ENCODE results near the gene RASAL2. TPM values are rescaled to one million over a fixed set of nuclear protein-coding genes. Genes with fewer than 3 reads are reported as not detected.
"Not testable (repeated sequence)": the region's sequence is repeated elsewhere in the genome, so short reads cannot be mapped to it uniquely, and the experiment has no call there.

Gene RASAL2
- total RNA-seq, 1 donor from 2014 or later: 30.2 TPM

DNA sequence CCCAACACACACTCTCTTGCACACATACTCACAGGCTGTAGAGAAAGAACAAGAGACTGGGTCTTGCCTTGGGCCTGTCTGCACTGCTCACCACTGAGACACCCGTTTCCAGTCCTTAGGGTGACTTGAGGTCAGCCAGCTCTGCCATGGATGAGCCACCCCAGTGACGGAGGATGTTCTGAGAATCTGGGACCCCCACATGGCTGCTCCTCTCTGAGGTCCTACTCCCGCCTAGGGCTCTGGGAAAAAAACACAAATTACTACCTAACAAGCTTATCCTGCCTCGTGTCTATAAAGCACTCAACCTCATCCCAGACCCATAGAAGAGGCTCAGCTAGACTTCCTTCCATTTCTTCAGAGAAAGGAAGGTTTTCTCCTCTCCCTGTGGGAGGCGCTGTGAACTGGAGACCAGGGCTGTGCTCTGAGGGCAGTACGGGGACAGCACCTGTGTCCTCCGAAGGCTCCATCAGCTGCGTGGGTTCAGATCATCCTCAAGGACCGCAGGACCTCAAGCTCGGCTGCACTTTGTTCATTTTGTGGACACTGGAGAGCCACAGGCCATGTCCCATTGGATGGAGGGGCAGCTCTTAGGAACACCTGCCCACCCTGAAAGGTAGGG is 407.1 kb downstream of the RASAL2 start:
- DNase-seq (ENCODE audit: missing footprints) (no peak), ATAC-seq (no peak)
- intact Hi-C loops (cut with DNase I): loop anchor here (2.0 kb wide), 1 partner anchor 190 kb away; no protein-coding TSS in a partner anchor

DNA sequence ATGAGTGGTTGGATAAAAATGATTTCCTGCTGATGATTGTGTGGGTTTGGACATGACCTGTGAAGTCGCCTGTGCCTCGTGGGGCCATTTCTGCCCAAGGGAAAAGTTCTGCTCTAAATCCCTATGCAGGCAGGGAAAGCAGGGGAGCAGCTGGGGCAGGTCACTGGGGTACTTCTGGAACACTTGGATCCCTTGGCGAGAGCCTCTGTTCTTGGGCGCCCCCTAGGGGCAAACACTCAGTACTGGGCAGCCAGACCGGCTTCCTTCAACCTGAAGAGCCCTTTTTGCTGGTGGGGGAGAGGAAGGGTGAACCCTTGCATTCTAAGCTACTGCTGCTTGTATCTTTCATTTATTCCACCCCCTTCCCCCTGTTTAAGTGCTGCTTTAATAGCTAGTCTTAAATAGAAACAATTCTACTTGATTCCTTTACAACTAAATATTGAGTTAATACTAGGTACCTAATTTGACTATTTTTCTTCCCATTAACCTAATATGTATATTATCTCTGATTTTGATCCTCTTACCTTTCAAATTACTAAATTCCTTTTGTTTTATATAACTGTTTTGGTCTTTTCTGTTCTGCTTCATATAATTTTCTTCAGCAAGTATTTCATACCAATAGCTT is 407.9 kb downstream of the RASAL2 start:
- intact Hi-C loops (cut with DNase I): loop anchor here (2.0 kb wide), 1 partner anchor 191 kb away; no protein-coding TSS in a partner anchor
- ATAC-seq: peak; percentile 75
- peak; percentile 78 for DNase-seq (ENCODE audit: missing footprints)

DNA sequence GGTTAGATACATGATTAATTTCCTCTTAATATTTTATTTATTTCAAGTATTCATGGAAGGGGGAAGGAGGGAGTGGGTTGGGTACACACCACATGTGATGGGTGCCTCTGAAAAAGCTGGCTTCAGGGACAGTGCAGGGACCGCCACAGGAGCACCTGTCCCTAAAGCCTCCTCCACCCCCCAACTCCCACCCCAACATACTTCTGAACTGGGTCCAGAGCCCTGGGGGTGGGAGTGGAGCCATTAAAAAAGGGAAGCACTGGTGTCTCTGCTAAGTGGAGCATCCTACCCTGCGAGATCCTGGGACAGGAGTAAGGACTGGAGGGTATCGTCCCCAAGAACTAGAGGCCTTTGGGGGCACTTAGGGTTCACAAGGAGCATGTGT is 408.4 kb downstream of the RASAL2 start:
- ATAC-seq (no peak), DNase-seq (ENCODE audit: missing footprints) (no peak)
- intact Hi-C loops (cut with DNase I): no loop called here

DNA sequence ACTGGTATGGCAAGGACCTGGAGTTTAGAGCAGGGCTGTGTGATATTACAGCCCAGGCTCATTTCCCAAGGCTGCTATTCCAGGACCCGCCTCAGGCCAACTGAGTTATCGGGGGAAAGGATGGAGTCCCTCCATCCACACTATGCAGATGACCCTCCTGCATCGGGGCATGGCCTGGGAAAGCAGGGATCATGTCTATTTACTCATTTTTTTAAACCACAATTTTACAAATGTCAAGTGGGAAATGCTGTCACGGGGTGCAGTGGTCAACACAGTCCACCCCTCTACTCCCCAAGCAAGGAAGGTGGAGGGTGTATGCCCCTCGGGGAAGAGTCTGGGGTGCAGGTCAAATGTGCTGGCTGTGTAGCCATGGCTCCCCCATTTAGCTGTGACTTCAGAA is 409.0 kb downstream of the RASAL2 start:
- ATAC-seq: no peak
- intact Hi-C loops (cut with DNase I): no loop called here
- DNase-seq (ENCODE audit: missing footprints): no peak

DNA sequence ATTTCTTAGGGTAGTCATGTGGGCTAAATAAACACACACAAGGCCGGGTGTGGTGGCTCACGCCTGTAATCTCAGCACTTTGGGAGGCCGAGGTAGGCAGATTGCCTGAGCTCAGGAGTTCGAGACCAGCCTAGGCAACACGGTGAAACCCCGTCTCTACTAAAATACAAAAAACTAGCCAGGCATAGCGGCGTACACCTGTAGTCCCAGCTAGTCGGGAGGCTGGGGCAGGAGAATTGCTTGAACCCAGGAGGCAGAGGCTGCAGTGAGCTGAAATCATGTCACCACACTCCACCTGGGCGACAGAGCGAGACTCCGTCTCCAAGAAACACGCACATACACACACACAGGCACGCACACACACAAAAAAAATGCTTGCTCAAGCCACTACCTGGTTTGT is 409.4 kb downstream of the RASAL2 start:
- intact Hi-C loops (cut with DNase I); ATAC-seq; DNase-seq (ENCODE audit: missing footprints): not testable (repeated sequence)

DNA sequence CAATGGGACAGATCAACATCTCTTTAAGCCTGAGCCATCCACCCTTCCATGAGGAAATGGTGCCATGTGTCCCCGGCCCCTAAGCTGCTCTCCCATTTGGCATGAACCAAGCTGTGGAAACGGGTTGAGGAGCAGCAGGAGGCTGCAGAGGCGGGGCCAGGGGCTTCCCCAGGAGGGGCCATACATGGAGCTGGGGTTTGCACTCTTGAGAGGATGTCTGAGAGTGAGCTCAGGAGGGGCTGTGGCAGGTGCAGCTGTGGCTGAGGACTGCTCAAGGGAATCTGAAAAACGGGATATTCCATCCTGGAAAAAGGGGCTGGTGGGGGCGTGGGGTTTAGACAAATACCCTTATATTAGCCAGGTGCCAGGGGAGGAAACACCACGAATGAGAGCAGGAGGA is 409.9 kb downstream of the RASAL2 start:
- ATAC-seq: no peak
- DNase-seq (ENCODE audit: missing footprints): no peak
- intact Hi-C loops (cut with DNase I): no loop called here

DNA sequence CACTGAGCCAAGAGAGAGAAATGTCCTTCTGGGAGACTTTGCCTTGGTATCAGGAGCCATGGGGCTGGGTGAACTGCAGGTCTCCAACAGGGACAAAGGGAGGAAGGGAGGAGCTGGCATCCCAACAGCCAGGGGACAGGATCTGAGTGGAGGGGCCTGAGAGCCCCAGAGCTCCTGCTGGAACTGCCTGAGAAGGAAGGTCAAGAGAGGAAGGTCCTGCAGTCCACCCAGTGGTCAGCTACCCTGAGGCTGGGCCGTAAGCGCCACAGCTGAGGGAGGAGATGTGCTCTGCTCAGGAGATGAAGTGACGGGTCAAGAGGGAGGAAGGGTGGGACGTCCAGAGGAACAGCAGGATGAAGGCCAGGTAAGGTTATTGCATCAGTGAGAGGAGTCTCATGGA is 410.4 kb downstream of the RASAL2 start:
- ATAC-seq: no peak
- DNase-seq (ENCODE audit: missing footprints): no peak
- intact Hi-C loops (cut with DNase I): no loop called here

DNA sequence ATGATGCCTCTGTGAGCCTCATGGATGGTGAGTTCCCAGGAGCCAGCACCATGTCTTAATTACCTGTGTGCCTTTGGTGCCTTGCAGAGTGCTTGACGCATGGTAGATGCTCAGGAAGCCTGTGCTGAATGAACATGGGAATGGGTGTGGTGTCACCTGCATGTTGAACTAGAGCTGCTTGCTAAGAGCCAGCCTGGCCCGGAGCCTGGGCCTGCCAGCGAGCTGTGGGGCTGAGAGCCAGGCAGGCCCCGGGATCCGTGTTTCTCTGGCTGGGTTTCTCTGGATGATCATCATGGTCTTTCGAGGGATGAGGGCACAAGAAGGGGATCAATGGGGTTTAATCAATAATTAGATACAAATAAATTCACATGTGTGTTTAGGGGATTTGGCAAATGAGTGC is 412.3 kb downstream of the RASAL2 start:
- ATAC-seq: no peak
- intact Hi-C loops (cut with DNase I): no loop called here
- DNase-seq (ENCODE audit: missing footprints): no peak

DNA sequence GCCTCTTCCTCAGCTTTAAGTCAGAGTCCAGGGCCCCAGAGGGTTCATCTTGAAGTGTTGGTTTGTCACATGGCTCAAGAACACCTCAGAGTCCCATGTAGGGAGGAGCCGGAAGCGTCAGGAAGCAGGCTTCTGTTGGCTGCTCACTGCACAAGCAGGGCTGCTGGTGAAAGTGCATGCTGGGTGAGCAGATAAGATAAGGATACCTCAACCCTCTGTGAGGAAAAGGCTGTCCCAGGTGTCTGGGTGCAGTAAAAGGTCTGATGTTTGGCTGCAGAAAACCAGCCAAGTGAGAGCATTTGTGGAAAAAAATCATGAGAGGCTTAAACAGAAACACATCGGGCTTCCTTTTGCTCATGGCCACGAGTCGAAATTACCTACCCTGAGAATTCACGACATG is 412.8 kb downstream of the RASAL2 start:
- no peak for DNase-seq (ENCODE audit: missing footprints)
- intact Hi-C loops (cut with DNase I): no loop called here

DNA sequence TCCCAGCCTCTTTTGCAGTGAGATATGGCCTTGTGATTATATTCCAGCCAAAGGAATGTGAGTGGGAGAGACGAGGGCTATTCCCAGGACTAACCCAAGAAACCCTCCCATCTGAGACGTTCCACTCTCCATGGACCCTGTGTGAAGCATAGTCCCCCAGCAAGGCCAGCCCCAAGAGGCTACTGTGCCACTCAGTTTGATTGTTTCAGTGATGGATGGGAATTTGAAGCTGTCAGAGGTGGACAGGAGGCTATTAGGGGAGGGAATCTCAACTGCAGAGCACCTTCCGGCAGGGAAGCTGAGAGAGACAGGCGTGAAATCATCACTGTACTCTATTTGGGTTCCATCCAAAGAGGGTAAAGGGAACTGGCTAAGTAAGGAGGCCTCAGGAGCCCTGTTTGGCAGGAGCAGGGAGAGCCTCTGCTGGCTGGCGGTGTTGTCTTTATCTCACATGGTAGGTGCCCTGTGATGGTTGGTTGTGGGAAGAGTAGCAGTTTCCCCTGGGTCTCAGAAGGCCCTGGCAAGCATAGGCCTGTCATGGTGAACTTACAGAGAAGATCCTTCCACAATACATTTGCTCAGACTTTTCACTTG is 415.6 kb downstream of the RASAL2 start:
- no peak for DNase-seq (ENCODE audit: missing footprints)
- ATAC-seq: peak; percentile 66
- intact Hi-C loops (cut with DNase I): no loop called here

More for the DNA sequence above, 412.8 kb downstream of the RASAL2 start:
- ATAC-seq: no peak

DNA sequence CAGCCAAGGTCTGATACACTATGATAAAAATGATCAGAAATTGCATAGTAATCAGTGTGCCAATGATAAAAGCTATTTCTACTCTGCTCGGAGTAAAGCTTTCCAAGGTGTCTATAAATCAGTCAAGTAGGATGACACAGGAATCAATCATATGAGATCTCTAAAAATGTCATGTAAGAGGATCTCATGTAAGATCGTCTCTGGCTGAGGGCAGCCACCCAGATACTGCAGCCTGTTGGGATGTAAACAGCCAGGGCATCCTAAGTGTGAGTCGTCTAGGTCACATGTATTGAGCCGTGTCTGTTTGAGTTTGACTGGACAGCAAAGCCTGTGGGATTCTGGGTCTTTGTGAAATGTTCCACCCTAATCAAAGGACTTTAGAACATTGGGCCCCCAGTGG is 416.3 kb downstream of the RASAL2 start:
- no peak for ATAC-seq
- DNase-seq (ENCODE audit: missing footprints): no peak
- intact Hi-C loops (cut with DNase I): no loop called here

DNA sequence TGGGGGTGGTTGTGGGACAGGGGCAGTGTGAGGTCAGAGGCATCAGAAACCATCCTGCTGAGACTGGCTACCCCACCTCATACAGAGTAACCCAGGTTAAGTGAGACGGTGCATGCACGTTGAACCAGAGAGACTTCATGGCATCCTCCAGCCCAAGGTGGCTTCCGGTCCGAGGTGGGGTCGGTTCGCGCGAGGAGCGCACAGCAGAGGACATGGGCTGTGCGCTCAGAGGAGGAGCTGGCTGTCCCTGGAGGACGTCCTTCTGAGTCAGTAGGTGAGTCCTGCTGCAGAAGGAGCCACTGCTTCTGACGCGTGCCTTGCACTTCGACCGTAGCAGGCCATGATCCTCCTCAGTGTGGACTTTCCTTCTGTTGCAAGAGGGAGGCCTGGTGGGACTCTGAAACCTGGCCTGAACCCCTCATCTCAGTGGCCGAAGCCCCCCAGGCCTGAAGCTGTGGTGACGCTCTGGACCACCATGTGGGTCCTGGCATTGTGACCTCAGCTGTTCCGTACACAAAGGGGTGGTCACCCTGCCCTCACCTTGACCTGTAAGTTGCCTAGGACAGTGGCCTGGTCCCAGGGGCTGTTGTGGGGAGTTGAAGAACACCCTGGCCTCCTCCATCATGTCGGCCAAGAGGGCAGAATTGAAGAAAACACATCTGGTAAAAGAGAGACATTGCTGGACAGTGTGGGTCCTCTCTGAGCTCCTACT is 418.8 kb downstream of the RASAL2 start, which contains the start of gene TEX35:
Gene TEX35, plus strand, starts transcription at position 544 of the 712 bp plus-strand sequence. Its CDS starts 80 bp downstream, at position 624.
- DNase-seq (ENCODE audit: missing footprints) (no peak), ATAC-seq (no peak)
- intact Hi-C loops (cut with DNase I): no loop called here

DNA sequence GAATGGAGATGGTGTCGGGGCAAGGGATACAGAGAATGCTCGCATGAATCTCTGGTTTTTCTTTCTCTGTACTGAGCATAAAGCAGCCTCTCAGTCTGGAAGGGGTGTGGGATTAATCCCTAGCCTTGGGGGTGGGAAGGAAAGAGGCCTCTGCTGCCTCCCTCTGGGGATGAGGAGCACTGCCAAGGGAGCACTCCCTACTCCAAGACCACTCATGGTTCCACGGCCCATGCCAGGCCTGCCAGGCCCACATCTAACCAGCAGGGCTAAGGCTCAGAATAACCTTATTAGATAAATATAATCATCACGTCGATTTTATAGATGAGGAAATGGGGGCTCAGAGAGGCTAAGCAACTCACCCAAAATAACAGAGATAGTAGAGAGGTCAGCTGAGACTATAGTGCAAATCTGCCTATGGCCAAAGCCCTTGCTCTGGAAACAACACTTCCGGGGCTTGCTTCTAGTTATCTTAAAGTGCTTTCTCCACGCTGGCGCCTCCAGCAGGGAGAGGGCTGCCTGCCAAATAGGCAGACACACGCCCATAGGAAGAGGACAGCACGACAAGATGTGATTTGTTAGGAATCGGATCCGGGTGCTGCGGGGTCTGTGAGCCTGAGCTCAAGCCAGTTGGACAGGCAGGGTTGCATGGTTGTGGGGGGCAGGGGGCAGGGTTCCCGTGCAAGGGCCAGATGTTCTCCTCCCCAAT is 419.5 kb downstream of the RASAL2 start:
- DNase-seq (ENCODE audit: missing footprints) (peak; percentile 79), ATAC-seq (peak; percentile 54)
- intact Hi-C loops (cut with DNase I): no loop called here

DNA sequence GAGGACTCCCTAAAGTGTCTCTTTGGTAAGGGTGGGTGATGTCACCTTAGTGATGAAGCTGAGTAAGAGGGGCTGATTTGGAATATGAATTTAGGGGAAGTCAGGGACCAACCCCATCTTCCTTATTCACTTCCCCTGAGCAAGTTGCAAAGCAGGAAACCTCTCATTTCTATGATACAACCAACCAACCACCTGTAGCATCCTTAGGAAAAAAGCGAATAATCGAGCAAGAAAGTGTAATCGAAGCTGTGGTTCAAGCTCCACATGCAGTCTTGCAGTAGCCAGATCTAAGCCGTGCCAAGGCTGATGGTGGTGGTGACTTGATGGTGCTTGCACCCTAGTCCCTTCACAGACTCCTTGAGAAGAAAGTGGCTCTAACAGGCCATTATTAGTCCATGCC is 422.2 kb downstream of the RASAL2 start:
- intact Hi-C loops (cut with DNase I): no loop called here
- ATAC-seq (no peak), DNase-seq (ENCODE audit: missing footprints) (no peak)

DNA sequence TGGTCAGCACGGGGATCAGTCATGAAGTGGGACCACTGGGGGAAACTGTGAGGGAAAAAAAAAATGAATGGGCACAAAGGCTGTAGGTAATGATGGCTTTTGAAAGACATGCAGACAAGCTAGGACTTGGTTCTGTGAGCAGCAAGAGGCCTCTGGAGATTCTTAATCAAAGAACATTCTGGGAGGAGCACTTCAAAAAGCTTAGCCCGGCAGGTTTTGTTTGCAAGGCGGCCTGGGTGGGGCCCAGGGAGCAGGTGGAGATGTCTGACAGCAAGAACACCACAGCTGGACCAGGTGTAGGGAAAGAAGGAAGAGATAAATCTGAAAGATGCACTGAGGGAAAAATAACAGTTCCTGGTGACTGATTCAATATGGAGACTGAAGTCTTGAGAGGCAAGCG is 425.0 kb downstream of the RASAL2 start:
- ATAC-seq (no peak), DNase-seq (ENCODE audit: missing footprints) (no peak)
- intact Hi-C loops (cut with DNase I): no loop called here

DNA sequence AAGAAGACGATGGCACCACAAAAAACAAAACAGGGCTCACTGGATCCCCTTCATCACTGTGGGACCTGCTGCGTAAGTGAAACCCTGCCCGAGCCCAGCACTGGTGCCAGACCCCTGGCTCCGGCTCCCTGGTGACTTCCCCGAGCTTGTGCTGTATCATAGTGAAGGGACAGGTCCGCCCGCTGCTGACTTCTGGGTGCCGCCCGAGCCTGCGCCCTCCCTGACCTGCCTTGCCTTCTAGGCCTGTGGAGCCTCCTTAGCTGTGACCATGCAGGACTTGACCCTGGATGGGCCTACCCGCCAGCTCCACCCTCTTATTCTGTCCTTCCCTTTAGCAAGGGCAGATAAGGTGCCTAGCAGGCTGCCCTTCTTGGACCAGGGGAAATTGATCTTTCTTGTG is 426.9 kb downstream of the RASAL2 start:
- no peak for DNase-seq (ENCODE audit: missing footprints)
- intact Hi-C loops (cut with DNase I): no loop called here
- no peak for ATAC-seq

DNA sequence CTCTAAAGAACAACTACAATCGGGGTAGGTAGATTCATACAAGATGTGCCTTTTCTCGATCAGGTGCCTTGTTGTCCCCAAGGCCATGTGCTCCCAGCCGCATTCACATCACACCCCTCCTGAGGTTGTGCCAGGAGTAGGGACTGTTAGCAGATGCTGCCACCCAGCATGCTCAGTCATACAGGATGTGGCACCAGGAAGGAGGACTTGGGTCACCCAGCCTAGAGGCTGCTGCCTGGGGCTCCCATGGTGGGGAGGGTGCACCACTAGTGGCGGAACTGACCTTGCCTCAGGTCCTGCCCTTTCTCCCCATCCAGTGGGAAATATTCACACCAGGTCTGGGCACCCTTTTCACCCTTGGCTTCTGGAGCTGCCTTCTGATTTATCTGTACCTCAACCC is 427.3 kb downstream of the RASAL2 start:
- DNase-seq (ENCODE audit: missing footprints) (no peak), ATAC-seq (no peak)
- intact Hi-C loops (cut with DNase I): no loop called here

DNA sequence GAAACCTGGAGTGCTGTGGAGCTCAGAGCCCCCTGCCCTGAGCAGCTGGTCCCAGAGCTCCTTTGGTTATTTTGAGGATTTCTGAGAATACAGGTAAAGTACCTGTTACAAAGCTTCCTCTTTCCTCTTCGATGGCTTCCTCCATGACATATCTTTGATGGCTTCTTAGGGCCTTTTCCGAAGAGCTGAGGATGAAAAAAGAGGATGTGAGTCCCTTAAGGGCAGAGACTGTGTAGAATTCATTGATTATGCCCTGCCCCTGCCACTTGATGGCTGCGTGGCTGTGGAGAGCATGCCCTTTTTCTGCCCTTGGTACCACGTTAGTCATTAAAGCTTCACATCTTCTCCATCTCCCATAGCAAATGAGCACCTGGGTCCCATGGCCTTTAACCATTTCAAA is 433.2 kb downstream of the RASAL2 start:
- intact Hi-C loops (cut with DNase I): no loop called here
- DNase-seq (ENCODE audit: missing footprints) (no peak), ATAC-seq (no peak)
